Testis (tissue), 3 donors: Measurements from ENCODE around the gene SPECC1L. TPM values are rescaled to one million over a fixed set of nuclear protein-coding genes. Genes with fewer than 3 reads are reported as not detected.

Source experiments
- DNase-seq: peaks from one replicate; pipeline ENCODE4 v3.0.0-alpha.2; 2019
- H3K27ac ChIP-seq, 2 donors: fragments of 200-600 bp; sonication (generic); one replicate each; pipeline ENCODE4 v1.5.1; 2019
- H3K27me3 ChIP-seq: fragments of 200-600 bp; sonication (generic); one replicate; pipeline ENCODE4 v1.5.1; 2019
- H3K36me3 ChIP-seq: fragments of 200-600 bp; sonication (generic); one replicate; pipeline ENCODE4 v1.5.1; 2017; ENCODE audit warnings: low read depth; ENCODE audit errors: missing control alignments
- H3K4me1 ChIP-seq: fragments of 200-600 bp; sonication (generic); one replicate; pipeline ENCODE4 v1.5.1; 2019
- H3K4me3 ChIP-seq, 2 donors: fragments of 200-600 bp; sonication (generic); one replicate each; pipeline ENCODE4 v1.5.1; 2017 to 2019
- H3K9me3 ChIP-seq: fragments of 200-600 bp; sonication (generic); one replicate; pipeline ENCODE4 v1.5.1; 2017
- CTCF ChIP-seq, 3 experiments: fragments of 450-650 bp in 2 of 3; fragments of 200-600 bp in 1 of 3; sonication (generic) in 1 of 3; IDR thresholded peaks; one replicate each; pipeline ENCODE4 v1.5.1; 2016 to 2019; ENCODE audit warnings: antibody characterized with exemption in 3 of 3, mild to moderate bottlenecking in 2 of 3, moderate library complexity in 1 of 3
- POLR2A ChIP-seq: fragments of 450-650 bp; IDR thresholded peaks from one replicate; pipeline ENCODE4 v1.6.1; 2017; ENCODE audit warnings: antibody characterized with exemption, mild to moderate bottlenecking, moderate library complexity
- WGBS, 2 donors: methylation state at CpG; one replicate each; pipeline ENCODE4 v1.1.5; 2018; 5-methylcytosine and 5-hydroxymethylcytosine counted together
- intact Hi-C: fragments of 100-400 bp; cut with DNase I; formaldehyde crosslinking; loops from one replicate; pipeline ENCODE4 v1.15.1; 2023; ENCODE audit warnings: low total_unique reads
- polyA plus RNA-seq: library from polyadenylated mRNA; stranded (reverse); fragments of 350-450 nt; fragmentation: Illumina TruSeq; extraction: RNeasy Lipid Tissue Mini Kit (QIAGEN cat#74804); gene quantifications from one replicate; pipeline ENCODE4 v1.2.3, GENCODE V29; 2014; ENCODE audit warnings: low read depth, low replicate concordance; ENCODE audit not compliant: insufficient read depth
- total RNA-seq, 2 donors: library from RNA; depleted of rRNA; stranded (reverse); fragments of >200 nt; gene quantifications; one replicate each; pipeline ENCODE4 v1.2.3, GENCODE V29; 2016

The SPECC1L gene
- total and polyA plus RNA-seq, 3 donors from 2014 or later, result 70.0 to 83.6 (median 82.3) TPM

GRCh38 chr22:24440718-24441405, 170.2 kb downstream of the SPECC1L start:
- WGBS, 2 donors, result 94% methylated on average over 23 to 30 of the region's 30 CpGs
- Histone ChIP-seq H3K36me3 (no peaks in the 10 kb centered on the region), H3K4me3 (no peak overlapping the region), H3K4me1 (peaks cover 11% of the 10 kb centered on the region), H3K27me3 (no peaks in the 10 kb centered on the region), H3K27ac (no peak overlapping the region), H3K9me3 (no peaks in the 10 kb centered on the region)
- no peak for DNase-seq
- TF ChIP-seq CTCF (IDR thresholded peaks at IDR 0.05) (no peak), POLR2A (no peak)
- intact Hi-C loops, result no loop called here

- no peak overlapping the region for H3K4me3 ChIP-seq
- WGBS, 2 donors, result 66 to 75% methylated on average over 8 of the region's 8 CpGs
- intact Hi-C loops, result no loop called here
- no peak overlapping the region for H3K27ac ChIP-seq
- no peak for TF ChIP-seq CTCF (IDR thresholded peaks at IDR 0.05)
- no peak for TF ChIP-seq POLR2A
- DNase-seq, result no peak
- H3K4me1 ChIP-seq, result peaks cover 11% of the 10 kb centered on the region
- H3K36me3 ChIP-seq, result no peaks in the 10 kb centered on the region
- H3K9me3 ChIP-seq, result no peaks in the 10 kb centered on the region
- H3K27me3 ChIP-seq, result no peaks in the 10 kb centered on the region
These were observed 171.0 kb downstream of the SPECC1L start for GRCh38 chr22:24441406-24442351.

- H3K9me3 ChIP-seq, result no peaks in the 10 kb centered on the region
- intact Hi-C loops, result no loop called here
- H3K4me1 ChIP-seq, result peaks cover 11% of the 10 kb centered on the region
- WGBS, 2 donors, result 79 to 84% methylated on average over 8 of the region's 8 CpGs
- DNase-seq, result no peak
- TF ChIP-seq CTCF (IDR thresholded peaks at IDR 0.05) (no peak), POLR2A (no peak)
- no peaks in the 10 kb centered on the region for H3K36me3 ChIP-seq
- no peak overlapping the region for H3K4me3 ChIP-seq
- H3K27me3 ChIP-seq, result no peaks in the 10 kb centered on the region
- H3K27ac ChIP-seq, result no peak overlapping the region
These were observed 171.7 kb downstream of the SPECC1L start for GRCh38 chr22:24442352-24442744.

GRCh38 chr22:24443668-24444067, 173.0 kb downstream of the SPECC1L start:
- Histone ChIP-seq H3K36me3 (no peaks in the 10 kb centered on the region), H3K27ac (no peak overlapping the region), H3K4me3 (no peak overlapping the region), H3K9me3 (no peaks in the 10 kb centered on the region), H3K27me3 (no peaks in the 10 kb centered on the region), H3K4me1 (peaks cover 11% of the 10 kb centered on the region)
- no peak for TF ChIP-seq CTCF (IDR thresholded peaks at IDR 0.05)
- no peak for TF ChIP-seq POLR2A
- no peak for DNase-seq
- intact Hi-C loops, result no loop called here
